Glomerular visceral epithelial cell (primary cell): Measurements from ENCODE around the gene ALDH8A1.

Experiments used
- DNase-seq: peaks from one replicate; pipeline ENCODE4 v3.0.0-alpha.2; 2016; ENCODE audit errors: extremely low spot score

ALDH8A1 gene

DNA sequence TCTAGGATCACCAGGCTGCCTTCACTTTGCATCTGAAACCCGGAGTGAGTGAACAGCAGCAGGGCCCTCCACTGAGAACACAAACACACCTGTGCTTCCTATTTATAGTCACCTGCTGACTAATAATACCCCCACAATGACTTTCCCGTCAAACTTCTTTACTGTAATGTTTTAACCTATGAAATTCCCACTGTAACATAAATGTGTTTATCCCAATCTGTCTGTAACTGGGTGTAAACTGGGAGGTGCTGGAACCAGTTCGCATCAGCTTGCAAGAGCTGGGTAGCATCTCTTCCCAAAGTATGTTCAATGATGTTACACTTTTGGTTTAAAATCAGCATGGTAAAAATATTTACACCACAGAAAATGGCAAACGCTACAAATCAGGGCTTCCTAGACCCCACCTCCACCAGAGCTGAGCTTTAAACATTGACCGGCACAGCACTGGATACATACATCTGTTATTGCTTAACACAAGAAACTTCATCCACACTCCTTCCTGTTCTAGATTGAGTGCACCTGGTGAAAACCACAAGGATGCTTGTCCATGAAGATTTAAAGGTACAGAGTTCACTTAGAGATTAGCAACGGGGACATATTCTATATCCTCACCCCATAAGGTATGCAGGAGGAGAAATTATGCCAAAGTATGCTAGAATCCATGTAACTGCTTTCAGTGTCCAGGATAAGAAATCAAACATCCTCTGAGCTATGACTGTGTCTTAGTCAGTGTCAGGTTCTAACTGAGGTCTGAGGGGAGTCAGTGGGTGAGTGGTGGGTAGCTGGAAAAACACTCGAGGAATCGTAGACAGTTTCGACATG lies 79.0 kb downstream of the ALDH8A1 start:
- no peak for DNase-seq

DNA sequence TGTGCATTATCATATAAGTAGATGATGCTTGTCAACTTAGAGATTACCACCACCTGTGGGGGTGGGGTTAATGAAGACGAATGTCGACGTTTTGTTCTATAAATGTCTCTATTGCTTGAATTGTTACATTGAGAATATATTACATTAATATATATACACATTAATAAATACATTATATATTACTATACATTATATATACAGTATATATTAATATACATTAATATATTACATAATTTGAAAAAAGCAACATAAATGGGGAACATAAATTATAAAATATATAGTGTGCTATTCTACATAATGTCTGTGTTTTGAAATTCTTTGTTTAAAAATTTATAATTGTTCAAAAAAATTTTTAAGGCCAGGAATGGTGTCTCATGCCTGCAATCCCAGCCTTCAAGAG lies 81.1 kb downstream of the ALDH8A1 start:
- no peak for DNase-seq
